Stimulated activated CD4-positive, alpha-beta T cell treated with anti-CD3 and anti-CD28 coated beads, Interleukin-15, amount 100 ng/mL, for 24 hours (primary cell): ENCODE measurements around the gene ARHGAP15.
"Not testable (repeated sequence)": the region's sequence is repeated elsewhere in the genome, so short reads cannot be mapped to it uniquely, and the experiment has no call there.

ENCODE experiments used
- DNase-seq: peaks from one replicate; pipeline ENCODE4 v3.0.0-alpha.2; 2020

Gene ARHGAP15

GRCh38 chr2:143499061-143499460 lies 369.8 kb downstream of the ARHGAP15 start:
- no peak for DNase-seq

- DNase-seq, result no peak
These were observed 372.0 kb downstream of the ARHGAP15 start for GRCh38 chr2:143501106-143501676.

- DNase-seq, result no peak
These were observed 374.1 kb downstream of the ARHGAP15 start for GRCh38 chr2:143503280-143503679.

- DNase-seq, result no peak
These were observed 375.2 kb downstream of the ARHGAP15 start for GRCh38 chr2:143504397-143504796.

GRCh38 chr2:143505542-143505941 lies 376.3 kb downstream of the ARHGAP15 start:
- no peak for DNase-seq

- peak; percentile 11 for DNase-seq
These were observed 383.9 kb downstream of the ARHGAP15 start for GRCh38 chr2:143513081-143513480.

GRCh38 chr2:143514413-143514812 lies 385.2 kb downstream of the ARHGAP15 start:
- DNase-seq, result no peak

GRCh38 chr2:143515318-143515717 lies 386.1 kb downstream of the ARHGAP15 start:
- no peak for DNase-seq

GRCh38 chr2:143519521-143519920 lies 390.3 kb downstream of the ARHGAP15 start:
- DNase-seq, result no peak

GRCh38 chr2:143521396-143521795 lies 392.2 kb downstream of the ARHGAP15 start:
- no peak for DNase-seq

- DNase-seq, result no peak
These were observed 393.5 kb downstream of the ARHGAP15 start for GRCh38 chr2:143522699-143523098.

- DNase-seq, result no peak
These were observed 394.9 kb downstream of the ARHGAP15 start for GRCh38 chr2:143524119-143524553.

- DNase-seq, result no peak
These were observed 395.6 kb downstream of the ARHGAP15 start for GRCh38 chr2:143524559-143525401.

GRCh38 chr2:143525402-143525860 lies 396.2 kb downstream of the ARHGAP15 start:
- no peak for DNase-seq

- no peak for DNase-seq
These were observed 397.3 kb downstream of the ARHGAP15 start for GRCh38 chr2:143526498-143526897.

GRCh38 chr2:143528021-143528420 lies 398.8 kb downstream of the ARHGAP15 start:
- no peak for DNase-seq

GRCh38 chr2:143529118-143529720 lies 400.0 kb downstream of the ARHGAP15 start:
- DNase-seq, result no peak

GRCh38 chr2:143530758-143531157 lies 401.5 kb downstream of the ARHGAP15 start:
- DNase-seq, result no peak

GRCh38 chr2:143532061-143532460 lies 402.8 kb downstream of the ARHGAP15 start:
- DNase-seq, result no peak

- DNase-seq, result no peak
These were observed 404.6 kb downstream of the ARHGAP15 start for GRCh38 chr2:143533846-143534245.

GRCh38 chr2:143535802-143536201 lies 406.6 kb downstream of the ARHGAP15 start:
- DNase-seq, result no peak

GRCh38 chr2:143541899-143542298 lies 412.7 kb downstream of the ARHGAP15 start:
- not testable (repeated sequence) for DNase-seq

GRCh38 chr2:143545059-143545948 lies 416.1 kb downstream of the ARHGAP15 start:
- DNase-seq, result no peak
